HG03342 (cell line): ENCODE results near the gene SVOP.

Experiments used
- ATAC-seq: cut with Tn5 transposase; IDR thresholded peaks from one replicate; pipeline ENCODE4 v1.9.1; 2021; ENCODE audit warnings: mild to moderate bottlenecking, moderate library complexity; ENCODE audit not compliant: unreplicated experiment

Gene SVOP

DNA sequence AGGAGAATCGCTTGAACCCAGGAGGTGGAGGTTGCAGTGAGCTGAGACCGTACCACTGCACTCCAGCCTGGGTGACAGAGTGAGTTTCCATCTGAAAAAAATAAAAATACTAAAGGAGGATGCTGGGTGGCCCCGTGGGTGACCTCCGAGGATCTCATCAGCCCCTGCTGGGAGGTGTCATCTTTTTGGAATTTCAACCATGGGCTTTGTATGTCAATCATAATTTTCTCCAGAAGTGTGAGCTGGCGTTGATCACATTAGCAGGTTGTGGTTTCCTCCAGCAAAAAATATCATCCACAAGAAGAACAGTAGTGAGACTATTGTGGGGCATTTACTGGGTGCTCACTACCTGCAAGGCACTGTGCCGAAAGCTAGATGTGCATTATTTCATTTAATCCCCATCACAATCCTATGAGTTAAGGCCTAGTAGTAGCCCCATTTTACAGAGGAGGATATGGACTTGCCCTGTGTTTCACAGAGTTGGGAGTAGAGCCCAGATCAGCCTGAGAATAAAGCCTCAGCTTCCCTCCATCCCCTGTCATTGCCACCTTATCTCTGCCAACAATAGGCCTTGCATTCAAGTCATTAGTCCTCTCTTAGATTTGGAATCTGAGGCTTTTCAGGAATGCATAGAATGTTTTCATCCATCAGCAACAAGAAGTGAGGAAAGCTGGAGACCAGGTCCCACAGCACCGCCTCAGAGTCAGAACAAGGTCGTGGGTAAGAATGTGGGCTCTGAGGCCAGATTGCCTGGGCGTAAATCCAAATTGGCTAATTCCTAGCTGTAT lies 39.8 kb downstream of the SVOP start:
- no peak for ATAC-seq

- ATAC-seq = no peak
Measured at GRCh38 chr12:108977360-108977759, 43.5 kb downstream of the SVOP start.

DNA sequence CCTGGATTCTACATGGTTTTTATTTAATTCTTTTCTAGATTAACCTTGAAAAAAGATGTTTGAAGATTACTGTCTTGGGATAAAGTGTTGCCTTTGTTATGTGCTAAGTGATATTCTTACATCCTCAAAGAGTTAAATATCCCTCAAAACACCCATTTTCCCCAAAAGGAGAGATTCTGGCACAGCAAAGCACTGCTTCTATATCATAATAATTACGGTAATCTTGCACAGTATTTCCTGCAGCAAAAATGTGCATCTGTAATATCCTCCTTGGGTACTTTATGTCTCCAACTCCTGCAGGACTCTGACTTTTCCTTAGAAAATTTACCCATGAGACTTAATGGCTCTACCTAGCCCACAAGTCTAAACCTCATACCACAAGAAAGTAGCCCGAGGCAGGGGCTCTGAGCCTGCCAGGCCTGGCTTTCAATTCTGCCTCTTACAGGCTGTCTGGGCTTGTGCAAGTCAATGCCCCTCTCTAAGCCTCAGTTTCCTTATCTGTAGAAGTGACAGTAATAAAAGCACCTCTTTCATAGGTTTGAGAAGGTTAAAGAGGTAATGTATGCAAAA lies 45.8 kb downstream of the SVOP start:
- ATAC-seq = no peak

- no peak for ATAC-seq
Measured at GRCh38 chr12:108973629-108974152, 47.2 kb downstream of the SVOP start.

GRCh38 chr12:108972358-108972757 lies 48.5 kb downstream of the SVOP start:
- no peak for ATAC-seq

DNA sequence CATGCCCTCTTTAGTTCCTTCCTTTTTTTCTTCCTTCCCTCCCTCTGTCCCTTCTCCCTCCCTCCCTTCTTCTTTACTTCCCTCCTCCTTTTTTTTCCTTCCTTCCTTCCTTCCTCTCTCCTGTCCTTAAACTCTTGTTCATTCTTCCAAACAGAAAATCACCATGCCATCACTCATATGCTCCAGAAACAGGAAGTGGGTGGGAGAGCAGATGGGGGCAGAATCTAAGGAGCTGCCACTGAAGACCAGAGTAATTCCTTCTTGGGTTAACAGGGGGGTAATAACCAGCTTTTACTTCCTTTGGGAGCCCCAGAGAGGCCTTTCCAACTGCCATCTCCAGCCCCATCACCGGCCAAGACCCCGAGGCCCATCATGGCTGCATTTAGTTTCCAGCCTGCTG lies 51.2 kb downstream of the SVOP start:
- ATAC-seq = no peak

- no peak for ATAC-seq
Measured at GRCh38 chr12:108967869-108968540, 52.9 kb downstream of the SVOP start.

DNA sequence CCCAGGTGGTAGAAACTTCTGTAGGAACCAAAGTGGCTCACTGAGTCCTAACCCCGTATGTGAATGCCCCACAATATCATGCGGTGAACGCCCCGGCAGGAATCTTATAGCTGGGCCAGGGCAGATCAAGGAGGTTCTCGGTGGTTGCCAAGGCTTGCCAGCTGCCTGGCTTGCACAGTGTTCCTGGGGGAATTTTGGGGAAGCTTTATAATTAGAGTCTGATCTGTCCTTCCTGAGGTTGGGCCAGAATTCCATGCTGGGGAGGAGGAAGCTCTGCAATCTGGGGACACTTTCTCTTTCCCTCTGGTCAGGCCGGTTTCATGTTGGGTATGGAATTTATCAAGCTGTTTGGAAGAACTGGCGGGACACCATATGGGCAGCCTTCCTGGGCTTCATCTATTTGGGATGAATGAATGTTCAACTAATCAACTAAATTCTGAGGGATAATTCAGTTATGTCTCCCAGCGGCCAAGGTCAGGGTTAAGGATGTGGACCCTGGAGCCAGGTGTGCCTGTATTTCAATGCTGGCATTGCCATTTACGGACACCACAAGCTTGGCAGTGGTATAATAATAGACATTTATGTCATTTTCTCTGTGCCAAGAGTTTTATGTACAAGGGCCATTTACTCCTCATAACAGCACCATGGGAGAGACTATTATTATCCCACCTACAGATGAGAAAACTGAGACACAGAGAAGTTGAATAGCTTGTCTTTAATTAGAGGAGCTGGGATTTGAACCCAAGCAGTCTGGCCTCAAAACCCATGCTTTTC lies 54.3 kb downstream of the SVOP start:
- ATAC-seq = no peak

DNA sequence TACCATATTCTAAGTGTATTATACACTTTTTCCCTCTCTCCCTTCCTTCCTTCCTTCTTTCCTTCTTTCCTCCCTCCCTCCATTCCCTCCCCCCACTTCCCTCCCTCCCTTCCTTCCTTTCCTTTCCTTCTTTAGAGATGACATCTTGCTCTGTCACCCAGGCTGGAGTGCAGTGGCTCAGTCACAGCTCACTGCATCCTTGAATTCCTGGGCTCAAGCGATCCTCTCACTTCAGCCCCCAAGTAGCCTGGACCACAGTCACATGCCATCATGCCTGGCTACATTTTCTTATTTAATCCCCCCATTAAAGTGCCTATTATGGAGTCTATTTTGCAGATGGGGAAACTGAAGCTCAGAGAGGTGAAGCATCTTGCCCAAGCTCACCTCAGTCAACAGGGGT lies 55.0 kb downstream of the SVOP start:
- ATAC-seq = no peak

- ATAC-seq = no peak
Measured at GRCh38 chr12:108964371-108965352, 56.2 kb downstream of the SVOP start.

DNA sequence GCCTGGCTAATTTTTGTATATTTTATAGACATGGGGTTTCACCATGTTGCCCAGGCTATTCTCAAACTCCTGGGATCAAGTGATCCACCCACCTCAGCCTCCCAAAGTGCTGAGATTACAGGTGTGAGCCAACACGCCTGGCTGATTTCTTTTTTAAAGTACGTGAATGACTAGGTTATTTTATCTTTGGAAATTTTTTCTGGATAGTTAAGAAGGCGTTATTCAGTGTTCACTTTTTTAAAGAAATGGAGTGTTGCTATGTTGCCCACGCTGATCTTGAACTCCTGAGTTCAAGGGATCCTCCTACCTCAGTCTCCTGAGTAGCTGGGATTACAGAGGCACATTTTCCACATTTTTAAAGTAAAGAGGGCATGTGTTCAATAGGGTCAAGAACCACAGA lies 58.6 kb downstream of the SVOP start:
- ATAC-seq = no peak

- no peak for ATAC-seq
Measured at GRCh38 chr12:108959748-108960655, 60.9 kb downstream of the SVOP start.

DNA sequence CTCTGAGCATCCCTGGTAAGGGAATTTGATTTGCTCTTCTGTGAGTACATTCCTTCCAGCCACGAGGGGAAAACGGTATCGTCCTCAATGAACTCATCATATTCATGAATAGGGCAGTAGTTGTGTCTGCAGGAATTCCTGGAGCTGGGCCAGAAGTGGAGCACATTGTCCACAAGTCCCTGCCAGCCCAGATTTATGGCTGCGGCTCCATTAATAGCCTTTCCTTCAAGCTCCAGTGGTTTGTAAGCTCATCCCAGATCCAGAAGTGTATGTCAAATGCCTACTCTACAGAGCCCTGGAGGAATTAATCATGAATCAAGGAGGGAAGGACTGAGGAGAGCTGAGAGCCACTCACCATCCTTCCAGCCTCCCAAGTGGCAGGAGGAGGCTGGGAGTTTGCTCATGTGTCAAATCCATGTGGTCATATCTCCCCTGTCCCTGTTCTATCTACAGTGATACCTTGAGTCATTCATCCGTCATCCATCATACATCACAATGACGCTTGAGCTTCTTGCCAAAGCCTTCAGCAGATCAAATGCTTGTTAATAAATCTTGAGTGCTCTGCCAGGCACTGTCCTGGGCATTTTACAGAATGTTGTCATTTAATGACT lies 65.5 kb downstream of the SVOP start:
- no peak for ATAC-seq

DNA sequence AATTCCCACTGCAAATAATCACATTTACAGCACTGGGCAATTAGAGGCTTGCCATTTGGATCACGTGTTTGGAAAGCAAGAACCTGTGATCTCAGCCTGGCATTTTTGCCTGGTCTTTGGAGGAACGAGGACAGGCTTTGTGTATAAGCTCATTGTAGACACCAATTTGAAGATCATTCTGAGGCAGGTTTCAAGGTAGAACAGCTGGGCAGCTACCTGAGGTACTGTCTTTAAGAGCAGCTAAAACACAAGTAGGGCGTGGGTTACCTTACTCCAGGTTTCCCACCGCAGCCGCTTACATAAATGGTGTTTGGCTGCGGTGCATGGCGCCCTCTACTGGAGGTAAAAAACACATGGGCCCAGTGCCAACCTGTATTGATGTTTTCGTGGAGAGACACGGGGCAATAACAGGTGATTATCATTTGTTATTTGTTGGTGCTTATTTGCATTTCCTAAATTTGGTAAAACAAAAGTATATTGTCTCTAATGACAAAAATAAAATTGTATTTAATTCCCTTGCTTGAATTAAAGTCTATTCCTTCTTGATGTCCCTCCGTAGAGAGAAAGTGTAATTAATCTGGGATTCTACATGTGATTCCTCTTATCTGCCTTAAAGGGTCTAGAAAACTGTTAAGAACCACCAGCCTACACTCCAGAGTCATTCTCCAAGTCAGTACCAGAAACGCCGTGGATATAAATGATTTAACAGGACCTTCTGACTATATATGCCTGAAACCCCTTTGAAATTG lies 69.7 kb downstream of the SVOP start:
- ATAC-seq = peak; percentile 48

DNA sequence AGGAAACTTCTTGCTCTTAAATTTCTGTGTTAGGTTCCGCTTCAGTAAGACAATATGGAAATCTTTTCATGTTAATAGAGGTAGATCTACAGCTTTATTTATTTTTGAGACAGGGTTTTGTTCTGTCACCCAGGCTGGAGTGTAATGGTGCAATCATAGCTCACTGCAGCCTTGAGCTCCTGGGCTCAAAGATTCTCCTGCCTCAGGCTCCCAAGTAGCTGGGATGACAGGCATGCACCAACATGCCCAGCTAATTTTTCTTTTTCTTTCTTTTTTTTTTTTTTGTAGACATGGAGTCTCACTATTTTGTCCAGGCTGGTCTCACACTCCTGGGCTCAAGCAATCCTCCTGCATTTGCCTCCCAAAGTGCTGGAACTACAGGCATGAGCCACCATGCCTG lies 70.9 kb downstream of the SVOP start:
- no peak for ATAC-seq

DNA sequence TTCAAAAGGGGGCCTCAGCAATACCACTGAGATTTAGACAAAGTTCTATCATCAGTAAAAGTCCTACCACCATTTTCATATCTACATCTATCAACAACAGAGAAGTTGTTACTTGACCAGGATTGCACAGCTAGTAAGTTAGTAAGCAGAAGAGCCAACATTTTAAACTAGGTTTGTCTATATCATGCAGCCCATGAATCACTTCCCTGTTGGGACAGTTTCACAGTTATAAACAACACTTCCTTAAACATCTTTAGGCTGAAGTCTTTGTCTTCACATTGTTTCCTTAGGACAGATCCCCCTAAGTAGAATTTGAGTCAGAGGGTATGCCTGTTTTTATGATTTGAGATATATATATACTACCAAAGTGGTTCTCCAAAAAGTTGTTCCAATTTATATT lies 72.5 kb downstream of the SVOP start:
- no peak for ATAC-seq

DNA sequence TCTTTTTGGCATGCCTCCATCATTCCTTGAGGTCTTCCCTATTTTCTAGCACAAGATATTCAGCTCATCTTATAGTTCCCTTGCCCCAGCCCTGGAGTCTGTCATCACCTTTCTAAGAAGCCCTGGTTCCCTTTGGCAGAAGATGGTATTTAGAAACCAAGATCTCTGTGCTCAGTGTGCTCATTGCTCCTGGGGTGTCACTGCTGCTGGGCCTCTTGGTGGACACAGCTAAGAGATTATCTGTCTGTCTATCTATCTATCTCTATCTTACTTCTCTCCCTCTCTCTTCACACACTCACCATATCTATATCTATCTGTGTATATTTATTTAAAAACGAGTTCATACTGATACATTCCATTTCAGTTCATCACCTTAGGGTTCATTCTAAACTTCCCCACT lies 73.8 kb downstream of the SVOP start:
- no peak for ATAC-seq

DNA sequence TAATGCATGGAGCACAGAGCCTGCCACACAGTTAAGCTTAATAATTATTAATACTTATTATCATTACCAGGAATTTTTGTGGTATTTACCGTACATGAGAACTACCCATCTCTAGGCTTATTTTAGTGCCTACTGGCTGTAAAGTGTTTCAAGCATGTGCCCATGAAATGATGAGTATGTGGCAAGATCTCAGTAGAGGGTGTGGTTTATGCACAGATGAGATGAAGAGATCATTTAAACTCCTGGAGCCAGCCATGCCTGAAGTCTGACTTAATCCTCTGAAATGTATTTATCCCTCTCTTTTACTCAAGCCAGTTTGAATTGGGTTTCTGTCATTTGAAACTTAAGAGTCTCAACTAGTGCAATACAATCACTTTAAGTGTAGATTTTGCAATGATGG lies 80.7 kb downstream of the SVOP start:
- no peak for ATAC-seq
